ENCODE measurements around the gene CDK13.
"Not testable (repeated sequence)": the region's sequence is repeated elsewhere in the genome, so short reads cannot be mapped to it uniquely, and the experiment has no call there.

DNA sequence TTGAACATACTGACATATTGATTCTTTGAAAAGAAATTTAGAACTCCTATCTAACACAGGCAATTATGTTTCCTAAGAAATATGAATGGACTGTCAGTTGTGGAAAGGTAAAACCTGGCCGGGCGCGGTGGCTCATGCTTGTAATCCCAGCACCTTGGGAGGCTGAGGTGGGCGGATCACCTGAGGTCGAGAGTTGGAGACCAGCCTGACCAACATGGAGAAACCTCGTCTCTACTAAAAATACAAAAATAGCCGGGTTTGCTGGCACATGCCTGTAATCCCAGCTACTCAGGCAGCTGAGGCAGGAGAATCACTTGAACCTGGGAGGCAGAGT lies 198.2 kb downstream of the CDK13 start:
- TF ChIP-seq, protein P1, sequence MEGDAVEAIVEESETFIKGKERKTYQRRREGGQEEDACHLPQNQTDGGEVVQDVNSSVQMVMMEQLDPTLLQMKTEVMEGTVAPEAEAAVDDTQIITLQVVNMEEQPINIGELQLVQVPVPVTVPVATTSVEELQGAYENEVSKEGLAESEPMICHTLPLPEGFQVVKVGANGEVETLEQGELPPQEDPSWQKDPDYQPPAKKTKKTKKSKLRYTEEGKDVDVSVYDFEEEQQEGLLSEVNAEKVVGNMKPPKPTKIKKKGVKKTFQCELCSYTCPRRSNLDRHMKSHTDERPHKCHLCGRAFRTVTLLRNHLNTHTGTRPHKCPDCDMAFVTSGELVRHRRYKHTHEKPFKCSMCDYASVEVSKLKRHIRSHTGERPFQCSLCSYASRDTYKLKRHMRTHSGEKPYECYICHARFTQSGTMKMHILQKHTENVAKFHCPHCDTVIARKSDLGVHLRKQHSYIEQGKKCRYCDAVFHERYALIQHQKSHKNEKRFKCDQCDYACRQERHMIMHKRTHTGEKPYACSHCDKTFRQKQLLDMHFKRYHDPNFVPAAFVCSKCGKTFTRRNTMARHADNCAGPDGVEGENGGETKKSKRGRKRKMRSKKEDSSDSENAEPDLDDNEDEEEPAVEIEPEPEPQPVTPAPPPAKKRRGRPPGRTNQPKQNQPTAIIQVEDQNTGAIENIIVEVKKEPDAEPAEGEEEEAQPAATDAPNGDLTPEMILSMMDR (IDR thresholded peaks at IDR 0.05; ENCODE audit: insufficient read depth, low read length) = not testable (repeated sequence)
- TF ChIP-seq POLR2AphosphoS5 (IDR thresholded peaks at IDR 0.05; ENCODE audit: low read depth); SPI1 (IDR thresholded peaks at IDR 0.05; ENCODE audit: borderline replicate concordance, low read depth); GABPA (IDR thresholded peaks at IDR 0.05; ENCODE audit: low read depth): not testable (repeated sequence)
- TF ChIP-seq, protein P2, sequence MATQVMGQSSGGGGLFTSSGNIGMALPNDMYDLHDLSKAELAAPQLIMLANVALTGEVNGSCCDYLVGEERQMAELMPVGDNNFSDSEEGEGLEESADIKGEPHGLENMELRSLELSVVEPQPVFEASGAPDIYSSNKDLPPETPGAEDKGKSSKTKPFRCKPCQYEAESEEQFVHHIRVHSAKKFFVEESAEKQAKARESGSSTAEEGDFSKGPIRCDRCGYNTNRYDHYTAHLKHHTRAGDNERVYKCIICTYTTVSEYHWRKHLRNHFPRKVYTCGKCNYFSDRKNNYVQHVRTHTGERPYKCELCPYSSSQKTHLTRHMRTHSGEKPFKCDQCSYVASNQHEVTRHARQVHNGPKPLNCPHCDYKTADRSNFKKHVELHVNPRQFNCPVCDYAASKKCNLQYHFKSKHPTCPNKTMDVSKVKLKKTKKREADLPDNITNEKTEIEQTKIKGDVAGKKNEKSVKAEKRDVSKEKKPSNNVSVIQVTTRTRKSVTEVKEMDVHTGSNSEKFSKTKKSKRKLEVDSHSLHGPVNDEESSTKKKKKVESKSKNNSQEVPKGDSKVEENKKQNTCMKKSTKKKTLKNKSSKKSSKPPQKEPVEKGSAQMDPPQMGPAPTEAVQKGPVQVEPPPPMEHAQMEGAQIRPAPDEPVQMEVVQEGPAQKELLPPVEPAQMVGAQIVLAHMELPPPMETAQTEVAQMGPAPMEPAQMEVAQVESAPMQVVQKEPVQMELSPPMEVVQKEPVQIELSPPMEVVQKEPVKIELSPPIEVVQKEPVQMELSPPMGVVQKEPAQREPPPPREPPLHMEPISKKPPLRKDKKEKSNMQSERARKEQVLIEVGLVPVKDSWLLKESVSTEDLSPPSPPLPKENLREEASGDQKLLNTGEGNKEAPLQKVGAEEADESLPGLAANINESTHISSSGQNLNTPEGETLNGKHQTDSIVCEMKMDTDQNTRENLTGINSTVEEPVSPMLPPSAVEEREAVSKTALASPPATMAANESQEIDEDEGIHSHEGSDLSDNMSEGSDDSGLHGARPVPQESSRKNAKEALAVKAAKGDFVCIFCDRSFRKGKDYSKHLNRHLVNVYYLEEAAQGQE (IDR thresholded peaks at IDR 0.05; ENCODE audit: insufficient replicate concordance, low read depth) = not testable (repeated sequence)

Measured in HL-60 (cell line).